GM08714 (cell line): ENCODE data around the gene ALPI.

Experiments used
- H3K4me3 ChIP-seq: fragments of 200-500 bp; sonication (Bioruptor generic); 2 replicates; pipeline ENCODE4 v1.5.1; 2014; ENCODE audit warnings: mild to moderate bottlenecking, low read length, inconsistent platforms
- ZNF274 ChIP-seq: IDR thresholded peaks from 2 replicates; pipeline ENCODE4 v1.6.1; 2012; ENCODE audit warnings: mild to moderate bottlenecking, low read depth, low read length

ALPI gene

GRCh38 chr2:232458661-232459418 is 2.9 kb downstream of the ALPI start:
- no peak overlapping the region for H3K4me3 ChIP-seq
- TF ChIP-seq ZNF274: no peak

- TF ChIP-seq ZNF274: no peak
- H3K4me3 ChIP-seq: no peak overlapping the region
These were observed 3.6 kb downstream of the ALPI start for GRCh38 chr2:232459419-232460035.

DNA sequence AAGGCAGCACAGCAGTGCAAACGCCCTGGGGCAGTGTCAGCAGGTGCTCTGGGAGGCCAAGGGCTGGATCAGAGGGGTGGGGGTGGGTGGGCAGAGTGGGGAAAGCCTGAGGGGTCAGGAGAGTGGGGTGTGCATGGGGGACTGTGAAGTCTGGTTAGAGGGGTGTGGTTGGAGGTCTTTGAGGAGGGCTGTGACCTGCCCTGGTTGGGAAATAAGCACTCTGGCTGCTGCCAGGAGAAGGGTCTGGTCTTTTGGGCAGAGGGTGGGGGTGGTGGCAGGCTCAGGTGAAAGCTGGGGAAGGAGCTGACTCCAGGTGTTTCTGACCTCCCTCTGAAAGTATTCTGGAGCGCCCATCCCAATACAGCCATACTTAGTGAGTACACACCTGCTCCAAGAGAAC is 4.2 kb downstream of the ALPI start:
- no peak for TF ChIP-seq ZNF274
- H3K4me3 ChIP-seq: no peak overlapping the region

- TF ChIP-seq ZNF274: no peak
- H3K4me3 ChIP-seq: no peak overlapping the region
These were observed 8.0 kb downstream of the ALPI start for GRCh38 chr2:232463701-232464543.

- TF ChIP-seq ZNF274: no peak
- H3K4me3 ChIP-seq: no peak overlapping the region
These were observed 8.6 kb downstream of the ALPI start for GRCh38 chr2:232464544-232464885.

- H3K4me3 ChIP-seq: no peak overlapping the region
- no peak for TF ChIP-seq ZNF274
These were observed 9.1 kb downstream of the ALPI start for GRCh38 chr2:232465061-232465460.

DNA sequence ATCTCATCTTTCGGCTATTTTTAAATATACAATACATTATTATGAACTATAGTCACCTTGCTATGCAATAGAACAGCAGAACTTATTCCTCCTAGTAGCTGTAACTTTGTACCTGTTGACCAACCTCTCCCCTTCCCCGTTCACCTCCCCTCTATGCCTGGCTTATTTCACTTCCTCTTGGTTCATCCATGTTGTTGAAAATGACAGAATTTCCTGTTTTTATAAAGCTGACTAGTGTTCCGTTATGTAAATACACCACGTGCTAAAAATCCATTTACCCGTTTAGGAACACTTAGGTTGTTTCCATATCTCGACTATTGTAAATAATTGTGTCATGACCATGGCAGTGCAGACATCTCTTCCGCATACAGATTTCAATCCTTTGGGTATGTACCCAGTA is 10.3 kb downstream of the ALPI start:
- no peak overlapping the region for H3K4me3 ChIP-seq
- no peak for TF ChIP-seq ZNF274

GRCh38 chr2:232473467-232473890 is 17.5 kb downstream of the ALPI start:
- no peak overlapping the region for H3K4me3 ChIP-seq
- no peak for TF ChIP-seq ZNF274

- TF ChIP-seq ZNF274: no peak
These were observed 20.1 kb downstream of the ALPI start for GRCh38 chr2:232476045-232476444.

DNA sequence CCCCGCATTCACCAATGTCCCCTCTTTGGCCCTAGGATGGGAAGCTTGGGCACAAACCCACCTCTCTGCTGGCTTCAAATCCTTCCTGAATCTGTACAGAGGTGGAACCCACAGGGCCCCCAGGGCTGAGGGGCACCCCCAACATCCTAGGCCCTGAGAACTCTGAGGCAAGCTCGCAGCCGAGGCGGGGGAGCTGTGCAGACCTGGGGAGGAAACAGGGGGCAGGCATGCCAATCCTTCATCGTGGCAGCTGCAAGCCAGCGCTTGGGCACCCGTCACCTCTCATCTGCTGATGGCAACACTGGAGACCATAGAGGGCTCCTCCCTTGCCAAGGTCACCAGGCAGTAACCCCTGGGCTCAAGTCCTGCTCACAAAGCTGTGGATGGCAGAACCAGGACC is 20.8 kb downstream of the ALPI start:
- TF ChIP-seq ZNF274: no peak
- no peak overlapping the region for H3K4me3 ChIP-seq

More at GRCh38 chr2:232476045-232476444, 20.1 kb downstream of the ALPI start:
- no peak overlapping the region for H3K4me3 ChIP-seq

- no peak for TF ChIP-seq ZNF274
- H3K4me3 ChIP-seq: no peak overlapping the region
These were observed 22.0 kb downstream of the ALPI start for GRCh38 chr2:232477751-232478510.

GRCh38 chr2:232478571-232479340 is 22.8 kb downstream of the ALPI start:
- TF ChIP-seq ZNF274: no peak

DNA sequence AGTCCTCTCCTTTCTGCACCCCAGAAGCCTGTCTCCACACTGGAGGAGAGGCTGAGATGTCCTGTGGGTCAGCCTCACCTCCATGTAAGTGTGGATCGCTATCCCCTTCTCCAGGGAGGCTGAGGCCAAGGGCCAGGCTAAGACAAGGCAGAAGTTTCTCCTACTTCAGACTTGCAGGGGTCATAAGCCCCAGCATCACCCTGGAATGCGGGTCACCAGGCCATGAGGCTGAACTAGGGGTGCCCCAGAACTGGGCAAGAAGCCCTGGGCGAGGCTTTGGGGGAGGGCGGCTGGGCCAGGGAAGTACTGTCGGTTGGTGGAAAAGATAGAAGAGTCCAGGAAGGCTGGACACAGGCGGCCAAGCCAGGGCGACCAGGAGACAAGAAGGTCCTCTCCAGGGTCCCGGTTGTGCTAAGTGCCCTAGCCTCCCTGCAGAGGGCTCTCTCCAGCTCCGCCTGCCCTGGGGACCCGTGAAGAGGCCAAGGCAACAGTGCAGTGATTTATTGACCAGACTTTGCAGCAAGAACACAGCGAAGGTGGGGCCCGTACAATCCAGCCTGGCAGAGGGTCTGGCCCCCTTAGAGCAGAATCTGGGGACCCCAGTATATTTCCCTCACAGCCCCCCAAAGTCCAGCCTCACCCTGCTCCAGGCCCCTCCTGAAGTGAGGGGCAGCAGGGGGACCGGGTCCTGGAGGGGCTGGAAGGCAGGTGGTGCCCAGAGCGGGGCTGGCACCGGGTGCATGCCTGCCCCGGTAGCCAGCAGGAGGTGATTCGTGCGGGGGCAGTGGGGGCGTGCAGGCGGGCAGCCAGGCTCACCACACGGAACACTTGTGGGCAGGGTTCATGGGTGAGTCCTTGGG is 23.6 kb downstream of the ALPI start:
- H3K4me3 ChIP-seq: no peak overlapping the region
- TF ChIP-seq ZNF274: no peak

More at GRCh38 chr2:232478571-232479340, 22.8 kb downstream of the ALPI start:
- no peak overlapping the region for H3K4me3 ChIP-seq
